HG02885 (cell line): Measurements from ENCODE around the gene VPS13D.
"Not testable (repeated sequence)": the region's sequence is repeated elsewhere in the genome, so short reads cannot be mapped to it uniquely, and the experiment has no call there.

ENCODE experiments used
- ATAC-seq: cut with Tn5 transposase; IDR thresholded peaks from one replicate; pipeline ENCODE4 v1.9.1; 2021; ENCODE audit warnings: mild to moderate bottlenecking; ENCODE audit not compliant: unreplicated experiment, poor library complexity

The VPS13D gene

DNA sequence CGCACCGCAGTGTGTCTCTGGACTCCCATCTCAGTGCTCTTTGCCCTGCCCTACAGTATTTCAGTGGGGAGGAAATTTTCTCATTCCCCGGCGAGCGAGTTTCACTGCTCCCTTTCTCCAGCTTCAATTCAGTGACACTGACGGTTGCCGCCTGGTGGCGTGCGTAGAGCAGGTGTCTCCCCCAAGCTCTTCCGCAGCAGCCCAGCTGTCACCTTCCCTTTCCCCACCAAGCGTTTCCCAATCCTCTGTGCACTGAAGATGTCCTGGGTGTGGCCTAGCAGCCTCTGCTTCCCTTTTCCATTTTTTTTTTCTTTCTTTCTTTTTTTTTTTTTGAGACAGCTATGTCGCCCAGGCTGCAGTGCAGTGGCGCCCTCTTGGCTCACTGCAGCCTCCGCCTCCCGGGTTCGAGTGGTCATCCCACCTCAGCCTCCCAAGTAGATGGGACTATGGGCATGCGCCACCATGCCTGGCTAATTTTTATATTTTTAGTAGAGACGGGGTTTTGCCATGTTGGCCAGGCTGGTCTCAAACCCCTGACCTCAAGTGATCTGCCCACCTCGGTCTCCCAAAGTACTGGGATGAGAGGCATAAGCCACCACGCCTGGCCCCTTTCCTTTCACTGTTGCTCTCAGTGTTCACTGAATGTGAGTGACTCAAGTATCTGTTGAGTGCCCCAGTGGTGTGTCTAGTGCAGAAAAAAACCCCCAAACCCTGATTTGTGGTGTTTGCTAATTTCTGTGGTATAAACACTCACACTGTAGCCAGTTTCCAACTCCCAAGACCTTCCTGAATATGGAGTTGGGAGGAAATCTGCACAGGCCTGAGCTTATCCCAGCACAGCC lies 33.0 kb upstream of the VPS13D start:
- ATAC-seq, result no peak

DNA sequence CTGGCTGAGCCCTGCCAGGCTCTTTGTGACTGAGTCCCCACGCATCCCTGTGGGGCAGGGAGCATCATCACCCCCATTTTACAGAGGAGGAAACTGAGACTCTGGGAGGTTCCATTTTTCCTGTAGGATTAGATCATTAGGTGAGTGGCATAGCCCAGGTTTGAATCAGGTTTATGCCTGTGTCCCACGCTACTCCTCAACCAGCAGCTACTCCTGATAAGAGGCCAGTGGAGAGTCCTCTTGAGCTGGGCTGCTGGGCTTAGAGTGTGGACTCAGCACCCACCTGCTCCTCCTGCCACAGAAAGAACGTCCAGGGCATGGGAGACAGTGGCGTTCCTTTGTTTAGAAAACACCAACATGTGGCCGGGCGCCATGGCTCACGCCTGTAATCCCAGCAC lies 32.3 kb upstream of the VPS13D start:
- ATAC-seq, result no peak

GRCh38 chr1:12200208-12200607 lies 29.6 kb upstream of the VPS13D start:
- no peak for ATAC-seq

DNA sequence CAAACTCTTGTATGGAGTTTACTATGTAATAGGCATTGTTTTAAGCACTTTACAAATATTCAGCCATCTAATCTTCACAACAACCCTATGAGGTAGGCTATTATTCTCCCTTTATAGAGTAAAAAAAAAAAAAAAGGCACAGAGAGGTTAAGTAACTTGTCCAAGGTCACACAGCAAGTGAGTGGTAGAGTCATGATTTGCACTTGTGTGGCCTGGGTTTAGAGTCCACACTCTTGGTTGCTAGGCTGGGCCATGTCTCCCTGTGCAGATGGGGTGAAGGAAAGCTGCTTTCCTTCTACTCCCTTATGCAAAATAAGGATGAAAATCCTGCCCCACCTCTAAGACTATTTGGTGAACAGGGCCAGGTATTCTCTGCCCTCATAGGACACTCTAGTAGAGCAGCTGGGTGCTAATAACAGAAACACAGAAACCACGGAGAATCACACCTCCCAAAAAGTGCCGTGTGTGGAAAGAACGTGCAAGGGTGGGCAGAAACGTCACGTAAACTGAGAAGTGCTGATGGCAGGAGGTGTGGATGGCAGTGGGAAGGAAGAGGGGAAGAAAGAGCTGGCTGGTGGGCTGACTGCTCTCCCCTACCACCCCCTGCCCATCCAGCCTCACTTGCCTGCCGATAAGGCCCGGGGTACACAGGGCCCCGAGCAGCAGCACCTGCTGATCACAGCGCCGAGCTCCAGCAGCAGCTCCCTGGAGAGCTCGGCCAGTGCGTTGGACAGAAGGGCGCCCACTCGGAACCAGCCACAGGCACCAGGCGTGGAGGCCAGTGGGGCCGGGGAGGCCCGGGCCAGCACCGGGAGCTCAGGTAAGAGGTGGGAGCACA lies 28.3 kb upstream of the VPS13D start:
- no peak for ATAC-seq

DNA sequence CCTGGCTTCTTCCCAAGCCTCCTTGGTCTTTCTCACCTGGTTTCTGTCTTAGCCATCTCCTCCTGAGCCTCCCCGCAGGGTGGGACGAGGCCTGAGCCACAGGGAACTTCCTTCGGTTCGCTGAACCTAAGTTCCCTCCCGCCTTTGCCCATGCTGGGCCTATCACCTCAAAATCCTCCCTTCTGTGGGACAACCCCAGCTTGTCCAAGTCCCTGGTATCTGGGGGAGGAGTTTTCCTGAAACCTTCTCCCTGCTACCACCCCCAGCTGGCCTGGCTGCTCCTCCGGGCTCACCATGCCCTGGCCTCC lies 27.7 kb upstream of the VPS13D start:
- no peak for ATAC-seq

GRCh38 chr1:12202577-12202976 lies 27.3 kb upstream of the VPS13D start:
- no peak for ATAC-seq

DNA sequence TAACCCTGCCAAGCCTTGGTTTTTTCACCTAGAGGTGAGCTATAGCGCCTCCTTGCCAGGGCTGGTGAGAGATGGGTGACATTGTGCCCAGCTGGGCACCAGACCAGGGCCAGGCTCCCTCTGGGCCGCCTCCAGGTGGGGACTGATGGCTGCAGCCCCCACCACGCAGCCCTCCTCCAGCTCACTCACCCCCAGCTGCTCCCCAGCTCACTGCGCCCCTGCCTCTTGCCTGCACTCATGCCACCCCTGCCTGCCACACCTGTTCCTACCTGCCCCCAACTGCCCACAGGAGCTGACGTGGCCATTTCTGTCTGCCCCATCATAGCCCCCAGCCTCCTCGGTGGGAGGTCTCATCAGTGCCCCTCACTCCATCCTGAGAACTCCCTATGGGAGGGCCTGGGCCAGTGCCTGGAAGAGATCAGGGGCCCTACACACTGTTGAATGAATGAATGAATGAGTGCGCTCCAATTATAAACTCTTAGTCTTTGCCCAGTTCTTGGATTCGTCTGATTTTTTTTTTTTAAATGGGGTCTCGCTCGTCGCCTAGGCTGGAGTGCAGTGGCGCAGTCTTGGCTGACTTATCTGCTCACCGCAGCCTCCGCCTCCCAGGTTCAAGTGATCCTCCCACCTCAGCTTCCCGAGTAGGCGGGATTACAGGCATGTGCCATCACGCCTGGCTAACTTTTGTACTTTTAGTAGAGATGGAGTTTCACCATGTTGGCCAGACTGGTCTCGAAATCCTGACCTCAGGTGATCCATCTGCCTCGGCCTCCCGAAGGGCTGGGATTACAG lies 26.4 kb upstream of the VPS13D start:
- ATAC-seq, result no peak

DNA sequence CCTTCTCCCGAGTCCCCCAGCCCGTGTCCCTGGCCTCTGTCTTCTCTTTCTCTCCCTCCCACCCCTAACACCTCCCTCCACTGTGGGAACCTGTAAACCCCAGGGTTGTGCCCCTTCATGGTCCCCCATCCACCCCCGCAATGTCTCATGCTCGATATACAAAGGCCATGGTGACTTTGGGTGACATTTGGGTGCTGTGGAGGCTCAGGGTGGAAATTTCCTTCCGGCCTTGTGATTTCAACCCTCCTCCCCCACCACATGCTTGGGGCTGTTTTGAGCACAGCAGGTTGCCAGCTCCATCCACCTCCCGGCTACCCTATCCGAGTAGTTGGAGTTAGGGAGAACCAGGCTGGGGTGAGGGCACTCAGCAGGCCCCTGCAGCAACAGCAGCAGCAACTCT lies 25.7 kb upstream of the VPS13D start:
- no peak for ATAC-seq

DNA sequence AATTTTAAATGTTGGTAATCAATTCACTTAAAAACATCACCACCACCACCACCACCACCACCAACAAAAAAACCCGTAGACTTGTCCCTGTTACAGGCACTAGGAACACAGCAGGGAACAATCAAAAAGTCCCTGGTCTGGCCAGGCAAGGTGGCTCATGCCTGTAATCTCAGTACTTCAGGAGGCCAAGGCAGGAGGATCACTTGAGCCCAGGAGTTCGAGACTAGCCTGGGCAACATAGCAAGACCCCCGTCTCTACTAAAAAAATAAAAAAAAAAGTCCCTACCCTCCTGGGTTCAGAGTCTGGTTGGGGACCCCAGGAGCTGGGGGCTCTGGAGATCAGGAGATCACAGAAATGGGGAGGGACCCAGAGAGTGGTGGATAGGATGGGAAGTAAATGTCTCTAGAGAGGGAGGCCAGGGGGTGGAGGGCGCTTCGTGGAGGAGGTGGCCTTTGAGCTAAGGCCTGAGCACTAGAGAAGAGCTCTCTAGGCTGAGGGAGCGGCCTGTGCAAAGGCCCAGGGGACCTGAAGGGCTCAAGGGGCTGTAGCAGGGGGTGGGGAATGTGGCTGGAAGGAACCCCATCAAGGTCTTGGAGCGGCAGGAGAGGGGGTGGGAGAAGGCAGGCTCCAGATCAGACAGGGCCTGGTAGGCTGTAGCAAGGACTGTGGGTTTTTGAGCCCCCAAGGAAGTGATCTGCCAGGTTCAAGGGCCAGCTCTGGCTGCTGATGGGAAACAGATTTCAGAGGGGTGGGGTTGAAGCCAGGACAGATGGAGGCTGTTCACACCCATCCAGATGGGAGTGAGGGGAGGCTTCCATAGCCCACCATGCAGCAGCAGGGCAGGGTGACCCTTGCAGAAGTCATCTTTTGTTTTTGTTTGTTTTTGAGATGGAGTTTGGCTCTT lies 24.8 kb upstream of the VPS13D start:
- ATAC-seq, result no peak

DNA sequence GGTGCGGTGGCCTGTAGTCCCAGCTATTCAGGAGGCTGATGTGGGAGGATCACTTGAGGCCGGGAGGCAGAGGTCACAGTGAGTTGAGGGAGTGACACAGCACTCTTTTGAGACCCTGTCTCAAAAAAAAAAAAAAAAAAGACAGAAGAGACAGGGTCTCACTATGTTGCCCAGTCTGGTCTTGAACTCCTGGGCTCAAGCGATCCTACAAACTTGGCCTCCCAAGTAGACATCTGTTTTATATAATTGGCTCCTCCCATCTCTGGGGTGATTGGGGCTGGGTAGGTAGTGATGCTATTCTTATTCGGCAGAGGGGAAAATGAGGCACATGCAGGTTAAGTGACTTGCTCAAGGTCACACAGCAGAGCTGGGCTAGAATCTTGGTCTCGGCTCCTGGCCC lies 23.6 kb upstream of the VPS13D start:
- ATAC-seq, result no peak

DNA sequence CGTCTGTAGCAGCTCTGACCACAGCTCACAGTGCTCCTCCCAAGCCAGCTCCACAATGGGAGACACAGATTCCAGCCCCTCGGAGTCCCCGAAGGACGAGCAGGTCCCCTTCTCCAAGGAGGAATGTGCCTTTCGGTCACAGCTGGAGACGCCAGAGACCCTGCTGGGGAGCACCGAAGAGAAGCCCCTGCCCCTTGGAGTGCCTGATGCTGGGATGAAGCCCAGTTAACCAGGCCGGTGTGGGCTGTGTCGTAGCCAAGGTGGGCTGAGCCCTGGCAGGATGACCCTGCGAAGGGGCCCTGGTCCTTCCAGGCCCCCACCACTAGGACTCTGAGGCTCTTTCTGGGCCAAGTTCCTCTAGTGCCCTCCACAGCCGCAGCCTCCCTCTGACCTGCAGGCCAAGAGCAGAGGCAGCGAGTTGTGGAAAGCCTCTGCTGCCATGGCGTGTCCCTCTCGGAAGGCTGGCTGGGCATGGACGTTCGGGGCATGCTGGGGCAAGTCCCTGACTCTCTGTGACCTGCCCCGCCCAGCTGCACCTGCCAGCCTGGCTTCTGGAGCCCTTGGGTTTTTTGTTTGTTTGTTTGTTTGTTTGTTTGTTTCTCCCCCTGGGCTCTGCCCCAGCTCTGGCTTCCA lies 22.9 kb upstream of the VPS13D start:
- no peak for ATAC-seq

GRCh38 chr1:12208271-12208670 lies 21.6 kb upstream of the VPS13D start:
- ATAC-seq, result no peak

- no peak for ATAC-seq
These were observed 20.9 kb upstream of the VPS13D start for GRCh38 chr1:12208764-12209494.

- no peak for ATAC-seq
These were observed 20.4 kb upstream of the VPS13D start for GRCh38 chr1:12209495-12209832.

- ATAC-seq, result no peak
These were observed 14.5 kb upstream of the VPS13D start for GRCh38 chr1:12215118-12215961.

DNA sequence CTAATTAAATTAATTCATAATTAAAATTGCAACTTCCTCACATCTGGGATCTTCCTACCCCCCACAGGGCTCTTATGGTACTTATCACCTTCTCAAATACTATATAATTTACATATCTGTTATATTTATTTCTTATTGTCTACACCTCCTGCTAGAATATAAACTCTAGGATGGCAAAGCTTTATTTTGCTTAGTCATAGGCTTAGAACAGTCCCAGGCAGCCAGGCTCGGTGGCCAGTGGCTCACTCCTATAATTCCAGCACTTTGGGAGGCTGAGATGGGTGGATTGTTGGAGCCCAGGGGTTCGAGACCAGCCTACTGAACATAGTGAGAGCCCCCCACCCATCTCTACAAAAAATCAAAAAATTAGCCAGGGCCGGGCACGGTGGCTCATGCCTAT lies 10.0 kb upstream of the VPS13D start:
- no peak for ATAC-seq

DNA sequence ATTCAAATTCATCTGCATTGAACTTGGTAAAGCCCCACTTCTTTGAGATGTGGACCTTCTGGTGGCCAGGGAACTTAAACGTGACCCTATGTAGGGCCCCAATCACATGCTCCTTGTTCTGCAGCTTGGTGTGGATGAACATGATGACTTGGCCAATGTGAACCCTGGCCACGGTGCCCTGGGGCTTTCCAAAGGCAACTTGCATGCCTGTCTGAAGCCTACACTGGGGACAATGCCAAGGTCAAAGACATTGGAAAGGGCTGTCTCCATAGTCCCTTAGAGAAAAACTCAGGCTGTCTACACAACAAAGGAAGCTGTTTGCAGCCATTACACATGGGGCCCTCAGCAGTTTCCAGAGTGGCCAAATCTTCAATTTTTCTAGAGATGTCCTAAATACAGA lies 8.9 kb upstream of the VPS13D start:
- ATAC-seq, result no peak

GRCh38 chr1:12222700-12223099 lies 7.1 kb upstream of the VPS13D start:
- ATAC-seq, result not testable (repeated sequence)
